Calu3 (cell line): Measurements from ENCODE around the gene SPACA4. TPM values are rescaled to one million over a fixed set of nuclear protein-coding genes. Genes with fewer than 3 reads are reported as not detected.

Source experiments
- BruUV-seq: library from RNA; stranded (reverse); fragments of 400-500 nt; replicated peaks from 2 replicates; lab custom pipeline; 2021; lab: Mats Ljungman, UMichigan
- CTCF ChIA-PET: fragments of 300-600 bp; sonication (Branson Sonifier 250); formaldehyde crosslinking; loops from one replicate; lab custom pipeline; 2022; ENCODE audit warnings: antibody characterized with exemption; lab: Charles Lee
- DNase-seq: peaks from one replicate; pipeline ENCODE4 v3.0.0; 2022
- H3K27ac Mint-ChIP-seq: one replicate; pipeline ENCODE4 v1.8.0; 2022; ENCODE audit warnings: mixed read lengths; ENCODE audit not compliant: unreplicated experiment
- H3K27me3 Mint-ChIP-seq: one replicate; pipeline ENCODE4 v1.8.0; 2022; ENCODE audit warnings: mixed read lengths; ENCODE audit not compliant: unreplicated experiment
- H3K36me3 Mint-ChIP-seq: one replicate; pipeline ENCODE4 v1.8.0; 2022; ENCODE audit warnings: mild to moderate bottlenecking, moderate library complexity, mixed read lengths; ENCODE audit not compliant: insufficient read depth, unreplicated experiment
- H3K4me1 Mint-ChIP-seq: one replicate; pipeline ENCODE4 v1.8.0; 2022; ENCODE audit warnings: mild to moderate bottlenecking, low read depth, mixed read lengths; ENCODE audit not compliant: unreplicated experiment
- H3K4me3 Mint-ChIP-seq: one replicate; pipeline ENCODE4 v1.8.0; 2022; ENCODE audit warnings: mild to moderate bottlenecking, low read depth, moderate library complexity, mixed read lengths; ENCODE audit not compliant: unreplicated experiment
- H3K9me3 Mint-ChIP-seq: one replicate; pipeline ENCODE4 v1.8.0; 2022; ENCODE audit warnings: low read depth, mixed read lengths; ENCODE audit not compliant: unreplicated experiment
- intact Hi-C: fragments of 100-400 bp; cut with micrococcal nuclease; formaldehyde crosslinking; loops from one replicate; pipeline ENCODE4 v1.10.0; 2022; ENCODE audit not compliant: unreplicated experiment
- total RNA-seq: library from RNA; stranded (reverse); gene quantifications from 2 replicates; pipeline ENCODE4 v1.2.3, GENCODE V29; 2022
- TF ChIP-seq, protein P1 (sequence below): fragments of 200-600 bp; IDR thresholded peaks from one replicate; pipeline ENCODE4 v1.8.0; 2022; ENCODE audit warnings: antibody characterized with exemption; ENCODE audit not compliant: unreplicated experiment

Gene SPACA4
- total RNA-seq, 1 experiment from 2014 or later: not detected

DNA sequence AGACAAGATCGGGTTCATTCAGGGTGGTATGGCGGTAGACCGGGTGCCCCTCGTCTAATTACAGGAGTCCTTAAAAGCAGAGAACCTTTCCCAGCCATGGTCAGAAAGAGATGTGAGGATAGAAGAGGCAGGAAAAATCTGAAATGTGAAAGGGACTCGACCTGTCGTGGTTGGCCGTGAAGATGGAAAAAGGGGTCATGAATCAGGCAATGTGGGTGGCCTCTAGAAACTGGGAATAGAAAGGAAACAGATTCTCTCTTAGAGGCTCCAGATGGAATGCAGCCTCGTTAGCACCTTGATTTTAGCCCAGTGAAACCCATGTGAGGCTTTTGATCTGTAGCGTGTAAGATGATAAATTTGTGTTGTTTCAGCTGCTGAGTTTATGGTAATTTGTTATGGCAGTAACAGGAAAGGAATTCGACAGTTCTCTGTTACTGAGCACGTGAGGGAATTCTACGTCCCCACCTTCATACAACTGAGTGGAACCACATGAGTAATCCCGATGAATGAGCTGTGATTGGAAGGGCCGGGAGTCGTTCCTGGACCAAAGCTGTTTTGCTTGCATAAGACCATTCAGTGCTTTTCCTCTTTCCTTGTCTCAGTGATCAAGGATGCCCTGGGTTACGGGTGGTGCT, 50.4 kb downstream of the SPACA4 start:
- no peak overlapping the region for H3K4me3 Mint-ChIP-seq
- no peaks in the 10 kb centered on the region for H3K9me3 Mint-ChIP-seq
- TF ChIP-seq, protein P1, sequence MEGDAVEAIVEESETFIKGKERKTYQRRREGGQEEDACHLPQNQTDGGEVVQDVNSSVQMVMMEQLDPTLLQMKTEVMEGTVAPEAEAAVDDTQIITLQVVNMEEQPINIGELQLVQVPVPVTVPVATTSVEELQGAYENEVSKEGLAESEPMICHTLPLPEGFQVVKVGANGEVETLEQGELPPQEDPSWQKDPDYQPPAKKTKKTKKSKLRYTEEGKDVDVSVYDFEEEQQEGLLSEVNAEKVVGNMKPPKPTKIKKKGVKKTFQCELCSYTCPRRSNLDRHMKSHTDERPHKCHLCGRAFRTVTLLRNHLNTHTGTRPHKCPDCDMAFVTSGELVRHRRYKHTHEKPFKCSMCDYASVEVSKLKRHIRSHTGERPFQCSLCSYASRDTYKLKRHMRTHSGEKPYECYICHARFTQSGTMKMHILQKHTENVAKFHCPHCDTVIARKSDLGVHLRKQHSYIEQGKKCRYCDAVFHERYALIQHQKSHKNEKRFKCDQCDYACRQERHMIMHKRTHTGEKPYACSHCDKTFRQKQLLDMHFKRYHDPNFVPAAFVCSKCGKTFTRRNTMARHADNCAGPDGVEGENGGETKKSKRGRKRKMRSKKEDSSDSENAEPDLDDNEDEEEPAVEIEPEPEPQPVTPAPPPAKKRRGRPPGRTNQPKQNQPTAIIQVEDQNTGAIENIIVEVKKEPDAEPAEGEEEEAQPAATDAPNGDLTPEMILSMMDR: no peak
- intact Hi-C loops: no loop called here
- peaks cover 17% of the 10 kb centered on the region for H3K4me1 Mint-ChIP-seq
- no peaks in the 10 kb centered on the region for H3K27me3 Mint-ChIP-seq
- DNase-seq: no peak
- no peak overlapping the region for H3K27ac Mint-ChIP-seq
- H3K36me3 Mint-ChIP-seq: peaks cover 6% of the 10 kb centered on the region
- CTCF ChIA-PET: interaction anchor here (0.7 to 1.1 kb wide), 4 partner anchors 10 to 19 kb away, joined by 3 to 6 read pairs (median 3); partner anchors contain the start of gene CA11
- no TSS peak for BruUV-seq

Other genes starting within 250 kb of the SPACA4 start
- gene TMEM143, start 242.8 kb upstream of the SPACA4 start, total RNA-seq: 10.4 and 14.8 TPM in 2 replicates
- not detected in 2 replicates for gene SYNGR4, start 242.4 kb upstream of the SPACA4 start, total RNA-seq
- 185 and 194 TPM in 2 replicates for gene KDELR1, start 215.2 kb upstream of the SPACA4 start, total RNA-seq
- 0.15 TPM in 1 of 2 replicates, not detected in the other for gene GRIN2D, start 213.1 kb upstream of the SPACA4 start, total RNA-seq
- gene GRWD1, start 160.8 kb upstream of the SPACA4 start, total RNA-seq: 75.0 and 76.7 TPM in 2 replicates
- 9.6 and 9.9 TPM in 2 replicates for gene KCNJ14, start 151.2 kb upstream of the SPACA4 start, total RNA-seq
- gene CYTH2, start 137.4 kb upstream of the SPACA4 start, total RNA-seq: 98.1 and 109 TPM in 2 replicates
- gene LMTK3, start 94.9 kb upstream of the SPACA4 start, total RNA-seq: 1.0 and 2.4 TPM in 2 replicates
- 0.64 TPM in 1 of 2 replicates, not detected in the other for gene SULT2B1, start 54.6 kb upstream of the SPACA4 start, total RNA-seq
- 8.2 and 13.3 TPM in 2 replicates for gene FAM83E, start 8.3 kb downstream of the SPACA4 start, total RNA-seq
- 1,224 and 1,339 TPM in 2 replicates for gene RPL18, start 12.4 kb downstream of the SPACA4 start, total RNA-seq
- 20.5 and 24.2 TPM in 2 replicates for gene SPHK2, start 12.8 kb downstream of the SPACA4 start, total RNA-seq
- 4.3 and 4.9 TPM in 2 replicates for gene DBP, start 30.6 kb downstream of the SPACA4 start, total RNA-seq
- gene CA11, start 39.4 kb downstream of the SPACA4 start, total RNA-seq: 2.1 and 5.1 TPM in 2 replicates
- gene NTN5, start 66.3 kb downstream of the SPACA4 start, total RNA-seq: 0.57 and 0.66 TPM in 2 replicates
- 8.7 and 10.4 TPM in 2 replicates for gene FUT2, start 89.2 kb downstream of the SPACA4 start, total RNA-seq
- gene MAMSTR, start 113.0 kb downstream of the SPACA4 start, total RNA-seq: 1.7 TPM in 2 replicates
- 0.09 and 0.29 TPM in 2 replicates for gene RASIP1, start 133.9 kb downstream of the SPACA4 start, total RNA-seq
- gene IZUMO1, start 140.2 kb downstream of the SPACA4 start, total RNA-seq: 0.31 and 0.42 TPM in 2 replicates
- 2.6 and 2.9 TPM in 2 replicates for gene FUT1, start 145.9 kb downstream of the SPACA4 start, total RNA-seq
- gene FGF21, start 148.8 kb downstream of the SPACA4 start, total RNA-seq: not detected in 2 replicates
- 84.4 and 91.0 TPM in 2 replicates for gene BCAT2, start 204.3 kb downstream of the SPACA4 start, total RNA-seq
- 2.6 and 5.7 TPM in 2 replicates for gene HSD17B14, start 229.7 kb downstream of the SPACA4 start, total RNA-seq